ENCODE measurements around the gene PDZRN3.

GRCh38 chr3:73363093-73363492 is 261.6 kb downstream of the PDZRN3 start:
- no peak for TF ChIP-seq CTCF (IDR thresholded peaks at IDR 0.05)
- TF ChIP-seq EZH2 (IDR thresholded peaks at IDR 0.05) = no peak
- TF ChIP-seq EZH2phosphoT487 (IDR thresholded peaks at IDR 0.05) = no peak
